Body of pancreas (tissue), 4 donors: ENCODE measurements around the gene SLC4A5.

ENCODE experiments used
- POLR2A ChIP-seq, 3 donors: fragments of 450-650 bp; IDR thresholded peaks; one replicate each; pipeline ENCODE4 v1.6.1; 2016; ENCODE audit warnings: antibody characterized with exemption in 3 of 3, mild to moderate bottlenecking in 2 of 3
- TF ChIP-seq, protein P1 (sequence below), 7 experiments: fragments of 450-650 bp in 4 of 7; fragments of 200-600 bp in 3 of 7; sonication (generic) in 3 of 7; IDR thresholded peaks; one replicate each; pipeline ENCODE4 v1.5.1; 2016 to 2019; ENCODE audit warnings: antibody characterized with exemption in 7 of 7

DNA sequence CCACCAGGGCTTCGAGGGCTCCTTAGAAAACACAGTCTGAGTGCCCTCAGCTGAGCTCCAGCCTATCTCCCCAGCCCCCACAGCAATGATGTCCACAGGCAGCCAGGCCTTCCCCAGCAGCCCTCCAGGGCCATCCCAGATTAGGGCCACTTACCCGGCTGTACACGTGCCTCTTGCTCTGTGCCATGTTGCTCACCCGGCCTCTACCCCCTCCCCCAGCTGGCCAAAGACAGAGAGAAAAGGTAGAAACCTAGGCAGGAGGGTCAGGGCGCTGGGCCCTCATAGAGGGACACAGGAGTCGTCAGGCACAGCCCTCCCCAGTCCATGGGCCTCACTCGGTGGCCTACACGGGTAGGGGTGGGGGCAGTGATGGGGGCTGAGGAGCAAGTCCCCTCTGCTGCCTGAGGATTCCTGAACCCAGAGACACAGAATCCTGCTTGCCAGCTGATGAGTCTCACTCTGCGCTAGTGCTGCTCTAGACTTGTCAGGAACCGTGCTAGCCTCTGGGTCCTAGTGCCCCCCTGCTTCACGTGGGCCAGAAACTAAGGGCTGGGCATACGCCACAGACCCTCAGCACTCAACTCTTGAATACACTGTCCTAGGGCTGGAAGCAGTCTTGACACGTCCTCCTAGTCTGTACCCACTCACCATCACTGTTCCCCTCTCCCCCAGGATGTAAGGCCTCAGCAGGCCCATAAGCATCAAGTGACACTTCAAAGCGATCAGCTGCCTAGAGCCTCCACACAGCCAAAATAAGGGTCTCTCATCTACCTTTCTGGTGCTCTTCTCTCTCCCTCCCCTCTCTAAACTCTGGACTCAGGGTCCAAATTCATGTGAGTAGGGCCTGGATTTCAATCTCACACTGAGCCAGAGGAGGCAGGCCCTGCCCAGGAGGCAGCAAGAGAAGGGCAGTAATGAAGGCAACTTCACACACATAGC is 36.9 kb upstream of the SLC4A5 start, which contains the start of gene DCTN1:
- TF ChIP-seq, protein P1, sequence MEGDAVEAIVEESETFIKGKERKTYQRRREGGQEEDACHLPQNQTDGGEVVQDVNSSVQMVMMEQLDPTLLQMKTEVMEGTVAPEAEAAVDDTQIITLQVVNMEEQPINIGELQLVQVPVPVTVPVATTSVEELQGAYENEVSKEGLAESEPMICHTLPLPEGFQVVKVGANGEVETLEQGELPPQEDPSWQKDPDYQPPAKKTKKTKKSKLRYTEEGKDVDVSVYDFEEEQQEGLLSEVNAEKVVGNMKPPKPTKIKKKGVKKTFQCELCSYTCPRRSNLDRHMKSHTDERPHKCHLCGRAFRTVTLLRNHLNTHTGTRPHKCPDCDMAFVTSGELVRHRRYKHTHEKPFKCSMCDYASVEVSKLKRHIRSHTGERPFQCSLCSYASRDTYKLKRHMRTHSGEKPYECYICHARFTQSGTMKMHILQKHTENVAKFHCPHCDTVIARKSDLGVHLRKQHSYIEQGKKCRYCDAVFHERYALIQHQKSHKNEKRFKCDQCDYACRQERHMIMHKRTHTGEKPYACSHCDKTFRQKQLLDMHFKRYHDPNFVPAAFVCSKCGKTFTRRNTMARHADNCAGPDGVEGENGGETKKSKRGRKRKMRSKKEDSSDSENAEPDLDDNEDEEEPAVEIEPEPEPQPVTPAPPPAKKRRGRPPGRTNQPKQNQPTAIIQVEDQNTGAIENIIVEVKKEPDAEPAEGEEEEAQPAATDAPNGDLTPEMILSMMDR (IDR thresholded peaks at IDR 0.05), result no peak
- no peak for TF ChIP-seq POLR2A (IDR thresholded peaks at IDR 0.05)
